Neural progenitor cell (in vitro differentiated cells): ENCODE data around the gene FHOD1. TPM values are rescaled to one million over a fixed set of nuclear protein-coding genes. Genes with fewer than 3 reads are reported as not detected.

Experiments used
- DNase-seq: peaks from one replicate; pipeline ENCODE4 v3.0.0-alpha.2; 2016; ENCODE audit warnings: low spot score
- H2AFZ ChIP-seq: fragments of 200-600 bp; sonication (generic); replicated peaks from 2 replicates; pipeline ENCODE4 v1.6.1; 2016; ENCODE audit warnings: antibody characterized with exemption
- H3F3A ChIP-seq: fragments of 200-600 bp; sonication (generic); 2 replicates; pipeline ENCODE4 v1.6.1; 2016; ENCODE audit warnings: antibody characterized with exemption, low read depth
- H3K27ac ChIP-seq: fragments of 200-600 bp; sonication (generic); 2 replicates; pipeline ENCODE4 v1.5.1; 2016; ENCODE audit warnings: mild to moderate bottlenecking
- H3K27me3 ChIP-seq: fragments of 200-600 bp; sonication (generic); 2 replicates; pipeline ENCODE4 v1.6.1; 2016; ENCODE audit warnings: mild to moderate bottlenecking, moderate library complexity
- H3K36me3 ChIP-seq: fragments of 200-600 bp; sonication (generic); 2 replicates; pipeline ENCODE4 v1.5.1; 2016
- H3K4me1 ChIP-seq: fragments of 200-600 bp; sonication (generic); 2 replicates; pipeline ENCODE4 v1.6.1; 2016; ENCODE audit warnings: mixed run types
- H3K4me2 ChIP-seq: fragments of 200-600 bp; sonication (generic); 2 replicates; pipeline ENCODE4 v1.6.1; 2016
- H3K4me3 ChIP-seq: fragments of 200-600 bp; sonication (generic); 2 replicates; pipeline ENCODE4 v1.5.1; 2016
- H3K79me2 ChIP-seq: fragments of 200-600 bp; sonication (generic); 2 replicates; pipeline ENCODE4 v1.6.1; 2016; ENCODE audit warnings: low read depth
- H3K9ac ChIP-seq: fragments of 200-600 bp; sonication (generic); 2 replicates; pipeline ENCODE4 v1.6.1; 2016
- H3K9me3 ChIP-seq: fragments of 200-600 bp; sonication (generic); 2 replicates; pipeline ENCODE4 v1.5.1; 2016; ENCODE audit warnings: low read depth
- H4K20me1 ChIP-seq: fragments of 200-600 bp; sonication (generic); 2 replicates; pipeline ENCODE4 v1.6.1; 2016; ENCODE audit warnings: low read depth
- H3K27ac Mint-ChIP-seq: 3 replicates; pipeline ENCODE4 v1.8.0; 2021; ENCODE audit warnings: mixed read lengths
- H3K27me3 Mint-ChIP-seq: 2 replicates; pipeline ENCODE4 v1.8.0; 2022; ENCODE audit warnings: low read depth, mild to moderate bottlenecking, inconsistent platforms, moderate library complexity, mixed read lengths; ENCODE audit not compliant: insufficient read depth
- H3K36me3 Mint-ChIP-seq: 3 replicates; pipeline ENCODE4 v1.8.0; 2021; ENCODE audit warnings: mixed read lengths
- H3K4me1 Mint-ChIP-seq: 3 replicates; pipeline ENCODE4 v1.8.0; 2021; ENCODE audit warnings: mixed read lengths
- H3K4me3 Mint-ChIP-seq: 3 replicates; pipeline ENCODE4 v1.8.0; 2021; ENCODE audit warnings: mild to moderate bottlenecking, moderate library complexity, mixed read lengths
- H3K9me3 Mint-ChIP-seq: 3 replicates; pipeline ENCODE4 v1.8.0; 2020; ENCODE audit warnings: mixed read lengths
- EZH2 ChIP-seq: fragments of 200-600 bp; sonication (generic); IDR thresholded peaks from 2 replicates; pipeline ENCODE4 v1.6.1; 2017; ENCODE audit warnings: antibody characterized with exemption, mild to moderate bottlenecking, moderate library complexity
- EZH2phosphoT487 ChIP-seq: fragments of 200-600 bp; sonication (generic); IDR thresholded peaks from 2 replicates; pipeline ENCODE4 v1.6.1; 2017; ENCODE audit warnings: antibody characterized with exemption
- total RNA-seq: library from RNA; depleted of rRNA; stranded (reverse); fragments of >200 nt; gene quantifications from 2 replicates; pipeline ENCODE4 v1.2.3, GENCODE V29; 2015; ENCODE audit warnings: low replicate concordance
- TF ChIP-seq, protein P1 (sequence below): fragments of 200-600 bp; sonication (generic); IDR thresholded peaks from 2 replicates; pipeline ENCODE4 v1.5.1; 2017; ENCODE audit warnings: antibody characterized with exemption, mild to moderate bottlenecking

The FHOD1 gene
- total RNA-seq, 1 donor from 2014 or later = 5.5 TPM

DNA sequence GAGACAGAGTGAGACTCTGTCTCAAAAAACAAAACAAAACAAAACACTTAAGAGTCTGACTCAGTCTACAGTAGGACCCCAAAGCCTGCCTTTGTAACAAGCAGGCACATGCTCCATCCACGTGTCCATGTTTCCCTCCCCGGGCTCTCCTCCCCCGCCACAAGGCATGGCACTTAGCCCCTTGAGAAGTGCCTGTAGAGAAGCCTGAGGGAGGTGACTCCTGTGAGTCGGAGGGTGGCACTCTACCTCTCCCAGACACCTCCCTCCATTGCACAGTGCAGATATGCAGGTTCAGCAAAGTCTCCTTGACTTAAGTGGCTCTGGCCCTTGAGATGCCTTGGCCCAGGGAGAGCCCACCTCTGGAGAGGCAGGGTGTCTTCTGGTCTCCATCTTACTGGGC is 6.8 kb downstream of the FHOD1 start:
- H3K36me3 Mint-ChIP-seq = no peaks in the 10 kb centered on the region
- H3K4me3 ChIP-seq = no peak overlapping the region
- H3K4me3 Mint-ChIP-seq = no peak overlapping the region
- peaks cover 2% of the 10 kb centered on the region for H4K20me1 ChIP-seq
- peaks cover 13% of the 10 kb centered on the region for H3K4me1 Mint-ChIP-seq
- peaks cover 3% of the 10 kb centered on the region for H3K4me1 ChIP-seq
- H3K27ac ChIP-seq = no peak overlapping the region
- H3K27ac Mint-ChIP-seq = no peak overlapping the region
- no peak for TF ChIP-seq EZH2phosphoT487
- TF ChIP-seq, protein P1, sequence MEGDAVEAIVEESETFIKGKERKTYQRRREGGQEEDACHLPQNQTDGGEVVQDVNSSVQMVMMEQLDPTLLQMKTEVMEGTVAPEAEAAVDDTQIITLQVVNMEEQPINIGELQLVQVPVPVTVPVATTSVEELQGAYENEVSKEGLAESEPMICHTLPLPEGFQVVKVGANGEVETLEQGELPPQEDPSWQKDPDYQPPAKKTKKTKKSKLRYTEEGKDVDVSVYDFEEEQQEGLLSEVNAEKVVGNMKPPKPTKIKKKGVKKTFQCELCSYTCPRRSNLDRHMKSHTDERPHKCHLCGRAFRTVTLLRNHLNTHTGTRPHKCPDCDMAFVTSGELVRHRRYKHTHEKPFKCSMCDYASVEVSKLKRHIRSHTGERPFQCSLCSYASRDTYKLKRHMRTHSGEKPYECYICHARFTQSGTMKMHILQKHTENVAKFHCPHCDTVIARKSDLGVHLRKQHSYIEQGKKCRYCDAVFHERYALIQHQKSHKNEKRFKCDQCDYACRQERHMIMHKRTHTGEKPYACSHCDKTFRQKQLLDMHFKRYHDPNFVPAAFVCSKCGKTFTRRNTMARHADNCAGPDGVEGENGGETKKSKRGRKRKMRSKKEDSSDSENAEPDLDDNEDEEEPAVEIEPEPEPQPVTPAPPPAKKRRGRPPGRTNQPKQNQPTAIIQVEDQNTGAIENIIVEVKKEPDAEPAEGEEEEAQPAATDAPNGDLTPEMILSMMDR = no peak
- no peak for TF ChIP-seq EZH2
- no peak overlapping the region for H3K4me2 ChIP-seq
- H3K27me3 Mint-ChIP-seq = peaks cover 2% of the 10 kb centered on the region
- H3K27me3 ChIP-seq = no peaks in the 10 kb centered on the region
- no peak for DNase-seq
- H3K9me3 Mint-ChIP-seq = no peaks in the 10 kb centered on the region
- no peaks in the 10 kb centered on the region for H3K36me3 ChIP-seq
- H3K79me2 ChIP-seq = no peaks in the 10 kb centered on the region
- no peaks in the 10 kb centered on the region for H3F3A ChIP-seq
- no peaks in the 10 kb centered on the region for H3K9me3 ChIP-seq
- no peak overlapping the region for H3K9ac ChIP-seq
- H2AFZ ChIP-seq = no peak overlapping the region

DNA sequence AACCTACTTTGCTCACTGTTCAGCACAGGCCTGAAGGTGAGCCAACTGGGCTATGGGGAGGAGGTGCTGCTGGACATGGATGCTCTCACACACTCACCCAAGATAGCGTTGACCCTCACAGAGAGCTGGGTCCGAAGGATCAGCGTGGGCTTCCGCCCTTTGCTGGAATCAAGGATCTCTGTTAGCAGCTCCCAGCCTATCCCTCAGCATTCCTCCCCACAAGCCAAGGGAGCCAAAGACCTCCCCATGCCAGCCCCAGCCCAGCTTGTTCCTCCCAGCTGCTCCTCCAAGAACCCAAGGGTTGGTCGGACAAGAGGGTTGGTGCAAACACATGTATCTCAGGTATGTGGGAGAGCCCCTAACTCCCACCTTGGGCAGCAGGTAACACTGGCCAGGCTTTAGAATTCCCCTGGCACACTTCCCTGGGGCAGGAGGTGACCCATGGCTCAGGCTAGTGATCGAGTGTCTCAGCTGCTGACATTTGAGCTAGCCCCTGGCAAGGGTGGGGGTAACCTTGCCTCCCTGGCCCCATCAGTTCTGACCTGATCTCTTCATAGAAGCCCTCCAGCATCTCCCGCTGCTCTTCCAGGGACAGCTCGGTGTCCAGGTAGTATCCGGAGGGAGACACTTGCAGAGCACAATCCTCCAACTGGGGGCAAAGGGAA is 8.3 kb downstream of the FHOD1 start:
- TF ChIP-seq, protein P1 = no peak
- TF ChIP-seq EZH2phosphoT487 = no peak
- TF ChIP-seq EZH2 = no peak
- no peak overlapping the region for H3K4me3 ChIP-seq
- no peaks in the 10 kb centered on the region for H4K20me1 ChIP-seq
- Mint-ChIP-seq H3K27ac (no peak overlapping the region), H3K9me3 (no peaks in the 10 kb centered on the region), H3K4me1 (peaks cover 8% of the 10 kb centered on the region), H3K4me3 (no peak overlapping the region), H3K27me3 (no peaks in the 10 kb centered on the region), H3K36me3 (no peaks in the 10 kb centered on the region)
- H3K79me2 ChIP-seq = no peaks in the 10 kb centered on the region
- no peaks in the 10 kb centered on the region for H3K27me3 ChIP-seq
- H3F3A ChIP-seq = no peaks in the 10 kb centered on the region
- no peak overlapping the region for H3K27ac ChIP-seq
- DNase-seq = no peak
- H3K4me1 ChIP-seq = no peaks in the 10 kb centered on the region
- no peaks in the 10 kb centered on the region for H3K9me3 ChIP-seq
- no peak overlapping the region for H3K9ac ChIP-seq
- no peaks in the 10 kb centered on the region for H3K36me3 ChIP-seq
- no peak overlapping the region for H3K4me2 ChIP-seq
- no peak overlapping the region for H2AFZ ChIP-seq

DNA sequence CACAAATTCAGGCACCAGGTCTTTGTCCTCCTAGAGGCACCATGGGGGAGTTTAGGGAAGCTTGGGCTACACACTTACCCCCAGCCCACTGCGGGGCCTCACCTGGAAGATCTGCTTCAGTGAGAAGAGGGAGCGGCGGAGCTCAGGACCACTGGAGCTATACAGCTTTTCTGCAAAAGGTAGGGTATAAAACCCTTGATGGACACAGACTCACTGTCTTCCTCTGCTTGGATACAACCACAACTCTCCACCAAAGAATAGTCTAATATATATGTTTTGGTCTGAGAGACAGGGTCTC is 9.1 kb downstream of the FHOD1 start:
- Histone ChIP-seq H3K27ac (no peak overlapping the region), H3K9me3 (no peaks in the 10 kb centered on the region), H3K36me3 (no peaks in the 10 kb centered on the region), H3K79me2 (no peaks in the 10 kb centered on the region), H3K9ac (no peak overlapping the region), H3F3A (no peaks in the 10 kb centered on the region), H3K4me1 (no peaks in the 10 kb centered on the region), H2AFZ (no peak overlapping the region), H4K20me1 (no peaks in the 10 kb centered on the region), H3K4me3 (no peak overlapping the region), H3K4me2 (no peak overlapping the region), H3K27me3 (no peaks in the 10 kb centered on the region)
- no peaks in the 10 kb centered on the region for H3K36me3 Mint-ChIP-seq
- no peaks in the 10 kb centered on the region for H3K27me3 Mint-ChIP-seq
- H3K27ac Mint-ChIP-seq = no peak overlapping the region
- H3K4me3 Mint-ChIP-seq = no peak overlapping the region
- DNase-seq = no peak
- H3K4me1 Mint-ChIP-seq = peaks cover 8% of the 10 kb centered on the region
- TF ChIP-seq, protein P1 = no peak
- TF ChIP-seq EZH2 = no peak
- TF ChIP-seq EZH2phosphoT487 = no peak
- no peaks in the 10 kb centered on the region for H3K9me3 Mint-ChIP-seq
